Spleen (tissue), 7 donors: ENCODE results near the gene ASIP.

Experiments
- CTCF ChIP-seq, 11 experiments: fragments of 200-600 bp in 7 of 11; fragments of 450-650 bp in 4 of 11; sonication (generic) in 4 of 11; IDR thresholded peaks in 8 of 11; conservative IDR thresholded peaks in 3 of 11; 1 replicate in 7 of 11; 2 replicates in 4 of 11; pipeline versions ENCODE4 v1.4.0 to v1.8.0; 2016 to 2021; ENCODE audit warnings: antibody characterized with exemption in 11 of 11, inconsistent platforms in 4 of 11, mild to moderate bottlenecking in 1 of 11
- POLR2AphosphoS5 ChIP-seq, 3 donors: sonication (generic); formaldehyde crosslinking; IDR thresholded peaks; one replicate each; pipeline ENCODE4 v1.5.1; 2017; ENCODE audit warnings: antibody characterized with exemption in 3 of 3
- donor health status: DM: no; HTN: no; CAD: no; lungs with moderate emphysema.
- donor health status: DM: no; HTN: no; CAD: no.
- donor health status: DM: no; HTN: no; CAD: no.

GRCh38 chr20:34240121-34240520 lies 1.1 kb upstream of the ASIP start:
- TF ChIP-seq POLR2AphosphoS5 (IDR thresholded peaks at IDR 0.05) (no peak), CTCF (IDR thresholded peaks at IDR 0.05 in 8 of 11, conservative IDR thresholded peaks at IDR 0.05 in 3 of 11) (no peak)
